GM23338 (cell line): ENCODE results near the gene STK24. TPM values are rescaled to one million over a fixed set of nuclear protein-coding genes. Genes with fewer than 3 reads are reported as not detected.
A peak's percentile ranks its signal among the peaks of the same experiment; 100 is the strongest.

Source experiments
- ATAC-seq: fragments of 200-7000 bp; cut with Tn5 transposase; 3 replicates; pipeline ENCODE4 v1.9.1; 2020
- DNase-seq: peaks from one replicate; pipeline ENCODE4 v3.0.0-alpha.2; 2015; ENCODE audit warnings: low spot score
- H2AFZ ChIP-seq: fragments of 200-600 bp; sonication (generic); 2 replicates; pipeline ENCODE4 v1.8.0; 2016; ENCODE audit warnings: antibody characterized with exemption, mild to moderate bottlenecking, moderate library complexity
- H3F3A ChIP-seq: fragments of 200-600 bp; sonication (generic); replicated peaks from 2 replicates; pipeline ENCODE4 v1.8.0; 2017; ENCODE audit warnings: antibody characterized with exemption, mixed run types, low read depth
- H3K27ac ChIP-seq: fragments of 200-600 bp; sonication (generic); 2 replicates; pipeline ENCODE4 v1.6.1; 2016; ENCODE audit warnings: low read depth
- H3K27me3 ChIP-seq: fragments of 200-600 bp; sonication (generic); 2 replicates; pipeline ENCODE4 v1.8.0; 2016; ENCODE audit warnings: mild to moderate bottlenecking, mixed run types, moderate library complexity; ENCODE audit not compliant: insufficient read depth
- H3K36me3 ChIP-seq: fragments of 200-600 bp; sonication (generic); 2 replicates; pipeline ENCODE4 v1.8.0; 2016; ENCODE audit warnings: mild to moderate bottlenecking; ENCODE audit not compliant: insufficient read depth
- H3K4me1 ChIP-seq: fragments of 200-600 bp; sonication (generic); 2 replicates; pipeline ENCODE4 v1.8.0; 2016; ENCODE audit warnings: mild to moderate bottlenecking, moderate library complexity; ENCODE audit not compliant: insufficient read depth
- H3K4me2 ChIP-seq: fragments of 200-600 bp; sonication (generic); 2 replicates; pipeline ENCODE4 v1.7.1; 2017; ENCODE audit warnings: mixed run types
- H3K4me3 ChIP-seq: fragments of 200-600 bp; sonication (generic); 2 replicates; pipeline ENCODE4 v1.6.1; 2016; ENCODE audit warnings: mixed run types
- H3K79me2 ChIP-seq: fragments of 200-600 bp; sonication (generic); replicated peaks from 2 replicates; pipeline ENCODE4 v1.8.0; 2017; ENCODE audit warnings: mild to moderate bottlenecking; ENCODE audit not compliant: insufficient read depth
- H3K9me2 ChIP-seq: fragments of 200-600 bp; sonication (generic); 2 replicates; pipeline ENCODE4 v1.8.0; 2017; ENCODE audit not compliant: insufficient read depth
- H4K20me1 ChIP-seq: fragments of 200-600 bp; sonication (generic); replicated peaks from 2 replicates; pipeline ENCODE4 v1.8.0; 2017; ENCODE audit warnings: mild to moderate bottlenecking; ENCODE audit not compliant: insufficient read depth
- H3K27ac Mint-ChIP-seq: 2 replicates; pipeline ENCODE4 v1.8.0; 2020; ENCODE audit warnings: inconsistent platforms, mild to moderate bottlenecking, moderate library complexity, mixed read lengths
- H3K27me3 Mint-ChIP-seq: 3 replicates; pipeline ENCODE4 v1.8.0; 2022; ENCODE audit warnings: low read depth, mild to moderate bottlenecking, moderate library complexity, mixed read lengths, inconsistent platforms; ENCODE audit not compliant: insufficient read depth, poor library complexity
- H3K36me3 Mint-ChIP-seq: 3 replicates; pipeline ENCODE4 v1.8.0; 2021; ENCODE audit warnings: low read depth, mild to moderate bottlenecking, inconsistent platforms, moderate library complexity, mixed read lengths
- H3K4me1 Mint-ChIP-seq: 3 replicates; pipeline ENCODE4 v1.8.0; 2020; ENCODE audit warnings: mild to moderate bottlenecking, inconsistent platforms, mixed read lengths
- H3K4me3 Mint-ChIP-seq: 3 replicates; pipeline ENCODE4 v1.8.0; 2021; ENCODE audit warnings: moderate library complexity, mild to moderate bottlenecking, inconsistent platforms, mixed read lengths
- H3K9me3 Mint-ChIP-seq: 3 replicates; pipeline ENCODE4 v1.8.0; 2020; ENCODE audit warnings: moderate library complexity, mild to moderate bottlenecking, inconsistent platforms, mixed read lengths
- CREB1 ChIP-seq: fragments of 250-450 bp; sonication (Bioruptor Pico); IDR thresholded peaks from 2 replicates; pipeline ENCODE4 v1.5.0; 2020; ENCODE audit warnings: low read depth, mild to moderate bottlenecking, moderate library complexity
- ETS1 ChIP-seq: IDR thresholded peaks from 2 replicates; pipeline ENCODE4 v1.6.1; 2016; ENCODE audit warnings: antibody characterized with exemption
- EZH2 ChIP-seq: fragments of 200-600 bp; sonication (generic); IDR thresholded peaks from one replicate; pipeline ENCODE4 v1.8.0; 2017; ENCODE audit warnings: antibody characterized with exemption, mild to moderate bottlenecking, low read depth; ENCODE audit not compliant: unreplicated experiment
- EZH2phosphoT487 ChIP-seq: fragments of 200-600 bp; sonication (generic); IDR thresholded peaks from one replicate; pipeline ENCODE4 v1.8.1; 2018; ENCODE audit warnings: antibody characterized with exemption; ENCODE audit not compliant: unreplicated experiment
- JUNB ChIP-seq: IDR thresholded peaks from one replicate; pipeline ENCODE4 v1.6.1; 2016; ENCODE audit warnings: antibody characterized with exemption; ENCODE audit not compliant: unreplicated experiment
- NANOG ChIP-seq: IDR thresholded peaks from 2 replicates; pipeline ENCODE4 v1.6.1; 2016; ENCODE audit warnings: antibody characterized with exemption, borderline replicate concordance
- POLR2AphosphoS5 ChIP-seq: IDR thresholded peaks from 2 replicates; pipeline ENCODE4 v1.6.1; 2016; ENCODE audit warnings: antibody characterized with exemption, low read depth
- STAT1 ChIP-seq: IDR thresholded peaks from one replicate; pipeline ENCODE4 v1.6.1; 2016; ENCODE audit warnings: antibody characterized with exemption; ENCODE audit not compliant: unreplicated experiment
- ZNF114 ChIP-seq: fragments of 250-450 bp; sonication (Bioruptor Pico); IDR thresholded peaks from 2 replicates; pipeline ENCODE4 v1.5.0; 2020; ENCODE audit warnings: mild to moderate bottlenecking, moderate library complexity
- polyA plus RNA-seq: library from polyadenylated mRNA; unstranded; fragments of >200 nt; fragmentation: Nextera tagmentation; extraction: Ambion mirVana; gene quantifications from 2 replicates; pipeline ENCODE4 v1.2.1, GENCODE V29; 2016
- total RNA-seq: library from RNA; depleted of rRNA; stranded (reverse); fragments of >200 nt; shearing (Covaris generic); gene quantifications from 2 replicates; pipeline ENCODE4 v1.2.3, GENCODE V29; 2014
- TF ChIP-seq, protein P1 (sequence below), 2 experiments: fragments of 200-600 bp in 1 of 2; sonication (generic) in 1 of 2; conservative IDR thresholded peaks; 2 replicates each; pipeline versions ENCODE4 v1.5.1 to v1.6.1; 2016 to 2017; ENCODE audit warnings: antibody characterized with exemption in 2 of 2, low read depth in 2 of 2, mild to moderate bottlenecking in 2 of 2, moderate library complexity in 1 of 2
- TF ChIP-seq, protein P2 (sequence below): IDR thresholded peaks from one replicate; pipeline ENCODE4 v1.6.1; 2018; ENCODE audit warnings: antibody characterized with exemption; ENCODE audit not compliant: unreplicated experiment

Gene STK24
- total and polyA plus RNA-seq, 2 experiments from 2014 or later: 56.5 to 144 TPM

DNA sequence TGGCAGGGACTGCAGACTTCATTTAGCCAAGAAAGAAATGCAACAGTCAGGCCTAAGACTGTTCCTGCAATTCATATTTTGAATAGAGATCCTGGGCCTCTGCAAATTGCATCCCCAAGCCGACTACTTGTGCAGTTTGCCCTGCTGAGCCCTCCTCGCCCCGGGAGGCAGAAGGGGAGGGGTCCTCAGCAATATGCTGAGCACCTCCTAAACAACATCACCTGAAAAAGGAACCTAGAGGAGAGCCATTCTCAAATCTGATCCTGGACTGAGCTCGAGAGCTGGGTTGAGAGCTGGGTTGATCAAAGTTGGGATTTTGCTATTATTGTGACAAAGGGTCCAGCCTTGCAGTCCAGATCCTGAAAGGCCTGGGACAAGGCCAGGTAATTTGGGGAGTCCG lies 129.8 kb downstream of the STK24 start:
- Histone ChIP-seq H3K4me3 (no peak overlapping the region), H3K27me3 (no peaks in the 10 kb centered on the region), H2AFZ (no peak overlapping the region), H3K27ac (no peak overlapping the region), H3K36me3 (peaks cover 10% of the 10 kb centered on the region; the same call in 1 of the 2 replicates), H3K9me2 (no peaks in the 10 kb centered on the region), H4K20me1 (no peaks in the 10 kb centered on the region; the same call in 1 of the 2 replicates), H3K79me2 (peaks cover 7% of the 10 kb centered on the region; the same call in 1 of the 2 replicates), H3F3A (peaks cover 7% of the 10 kb centered on the region; the same call in 1 of the 2 replicates), H3K4me1 (peaks cover 30% of the 10 kb centered on the region), H3K4me2 (no peak overlapping the region)
- H3K36me3 Mint-ChIP-seq: peaks cover 41% of the 10 kb centered on the region
- H3K27ac Mint-ChIP-seq: peak overlapping the region; percentile 67
- no peaks in the 10 kb centered on the region; the same call in 2 of the 3 replicates for H3K9me3 Mint-ChIP-seq
- H3K4me3 Mint-ChIP-seq: no peak overlapping the region
- DNase-seq (no peak), ATAC-seq (no peak)
- peaks cover 40% of the 10 kb centered on the region for H3K27me3 Mint-ChIP-seq
- TF ChIP-seq POLR2AphosphoS5 (no peak; the same call in 1 of the 2 replicates), ZNF114 (CRISPR knock-in tag) (no peak), EZH2 (no peak), EZH2phosphoT487 (no peak), NANOG (no peak), ETS1 (no peak), CREB1 (CRISPR knock-in tag) (no peak), JUNB (no peak), STAT1 (no peak)
- TF ChIP-seq, protein P1, sequence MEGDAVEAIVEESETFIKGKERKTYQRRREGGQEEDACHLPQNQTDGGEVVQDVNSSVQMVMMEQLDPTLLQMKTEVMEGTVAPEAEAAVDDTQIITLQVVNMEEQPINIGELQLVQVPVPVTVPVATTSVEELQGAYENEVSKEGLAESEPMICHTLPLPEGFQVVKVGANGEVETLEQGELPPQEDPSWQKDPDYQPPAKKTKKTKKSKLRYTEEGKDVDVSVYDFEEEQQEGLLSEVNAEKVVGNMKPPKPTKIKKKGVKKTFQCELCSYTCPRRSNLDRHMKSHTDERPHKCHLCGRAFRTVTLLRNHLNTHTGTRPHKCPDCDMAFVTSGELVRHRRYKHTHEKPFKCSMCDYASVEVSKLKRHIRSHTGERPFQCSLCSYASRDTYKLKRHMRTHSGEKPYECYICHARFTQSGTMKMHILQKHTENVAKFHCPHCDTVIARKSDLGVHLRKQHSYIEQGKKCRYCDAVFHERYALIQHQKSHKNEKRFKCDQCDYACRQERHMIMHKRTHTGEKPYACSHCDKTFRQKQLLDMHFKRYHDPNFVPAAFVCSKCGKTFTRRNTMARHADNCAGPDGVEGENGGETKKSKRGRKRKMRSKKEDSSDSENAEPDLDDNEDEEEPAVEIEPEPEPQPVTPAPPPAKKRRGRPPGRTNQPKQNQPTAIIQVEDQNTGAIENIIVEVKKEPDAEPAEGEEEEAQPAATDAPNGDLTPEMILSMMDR (conservative IDR thresholded peaks at IDR 0.05; ENCODE audit: low read depth in 2 of 2): no peak
- TF ChIP-seq, protein P2, sequence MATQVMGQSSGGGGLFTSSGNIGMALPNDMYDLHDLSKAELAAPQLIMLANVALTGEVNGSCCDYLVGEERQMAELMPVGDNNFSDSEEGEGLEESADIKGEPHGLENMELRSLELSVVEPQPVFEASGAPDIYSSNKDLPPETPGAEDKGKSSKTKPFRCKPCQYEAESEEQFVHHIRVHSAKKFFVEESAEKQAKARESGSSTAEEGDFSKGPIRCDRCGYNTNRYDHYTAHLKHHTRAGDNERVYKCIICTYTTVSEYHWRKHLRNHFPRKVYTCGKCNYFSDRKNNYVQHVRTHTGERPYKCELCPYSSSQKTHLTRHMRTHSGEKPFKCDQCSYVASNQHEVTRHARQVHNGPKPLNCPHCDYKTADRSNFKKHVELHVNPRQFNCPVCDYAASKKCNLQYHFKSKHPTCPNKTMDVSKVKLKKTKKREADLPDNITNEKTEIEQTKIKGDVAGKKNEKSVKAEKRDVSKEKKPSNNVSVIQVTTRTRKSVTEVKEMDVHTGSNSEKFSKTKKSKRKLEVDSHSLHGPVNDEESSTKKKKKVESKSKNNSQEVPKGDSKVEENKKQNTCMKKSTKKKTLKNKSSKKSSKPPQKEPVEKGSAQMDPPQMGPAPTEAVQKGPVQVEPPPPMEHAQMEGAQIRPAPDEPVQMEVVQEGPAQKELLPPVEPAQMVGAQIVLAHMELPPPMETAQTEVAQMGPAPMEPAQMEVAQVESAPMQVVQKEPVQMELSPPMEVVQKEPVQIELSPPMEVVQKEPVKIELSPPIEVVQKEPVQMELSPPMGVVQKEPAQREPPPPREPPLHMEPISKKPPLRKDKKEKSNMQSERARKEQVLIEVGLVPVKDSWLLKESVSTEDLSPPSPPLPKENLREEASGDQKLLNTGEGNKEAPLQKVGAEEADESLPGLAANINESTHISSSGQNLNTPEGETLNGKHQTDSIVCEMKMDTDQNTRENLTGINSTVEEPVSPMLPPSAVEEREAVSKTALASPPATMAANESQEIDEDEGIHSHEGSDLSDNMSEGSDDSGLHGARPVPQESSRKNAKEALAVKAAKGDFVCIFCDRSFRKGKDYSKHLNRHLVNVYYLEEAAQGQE: no peak
- H3K4me1 Mint-ChIP-seq: peaks cover 43% of the 10 kb centered on the region
